ENCODE measurements around the gene ARHGAP10. TPM values are rescaled to one million over a fixed set of nuclear protein-coding genes. Genes with fewer than 3 reads are reported as not detected.

ARHGAP10 gene
- total and polyA plus RNA-seq, 3 donors from 2014 or later = 17.4 to 108 (median 83.5) TPM

DNA sequence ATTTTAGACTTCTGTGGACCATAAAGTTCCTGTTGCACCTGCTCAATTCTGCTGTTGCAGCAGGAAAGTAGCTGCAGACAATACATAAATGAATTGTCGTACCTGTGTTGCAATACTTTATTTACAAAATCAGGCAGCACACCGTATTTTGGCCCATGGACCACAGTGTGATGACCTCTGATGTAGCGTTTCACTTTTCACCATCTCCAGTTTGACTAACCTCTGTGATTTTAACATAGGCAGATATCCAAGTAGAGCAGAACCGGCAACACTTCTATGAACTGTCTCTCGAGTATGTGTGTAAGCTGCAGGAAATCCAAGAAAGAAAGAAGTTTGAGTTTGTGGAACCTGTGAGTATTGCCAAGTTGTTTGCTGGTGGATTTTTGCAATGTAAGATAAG lies 132.7 kb downstream of the ARHGAP10 start:
- Histone ChIP-seq H3K27ac (peak overlapping the region; percentile 67 to 77), H3K4me3 (no peak overlapping the region), H3K27me3 (no peaks in the 10 kb centered on the region), H3K4me1 (peaks cover 42% of the 10 kb centered on the region), H3K36me3 (ENCODE audit: low read depth, missing control alignments) (no peaks in the 10 kb centered on the region), H3K9me3 (no peaks in the 10 kb centered on the region)
- intact Hi-C loops (cut with DNase I; ENCODE audit: low total_unique reads) = loop anchor here (10.0 kb wide), 1 partner anchor 130 kb away; the partner anchor contains the start of gene ARHGAP10
- WGBS, 2 donors = 41 to 47% methylated on average over 5 of the region's 5 CpGs
- no peak for DNase-seq
- TF ChIP-seq, protein P1, sequence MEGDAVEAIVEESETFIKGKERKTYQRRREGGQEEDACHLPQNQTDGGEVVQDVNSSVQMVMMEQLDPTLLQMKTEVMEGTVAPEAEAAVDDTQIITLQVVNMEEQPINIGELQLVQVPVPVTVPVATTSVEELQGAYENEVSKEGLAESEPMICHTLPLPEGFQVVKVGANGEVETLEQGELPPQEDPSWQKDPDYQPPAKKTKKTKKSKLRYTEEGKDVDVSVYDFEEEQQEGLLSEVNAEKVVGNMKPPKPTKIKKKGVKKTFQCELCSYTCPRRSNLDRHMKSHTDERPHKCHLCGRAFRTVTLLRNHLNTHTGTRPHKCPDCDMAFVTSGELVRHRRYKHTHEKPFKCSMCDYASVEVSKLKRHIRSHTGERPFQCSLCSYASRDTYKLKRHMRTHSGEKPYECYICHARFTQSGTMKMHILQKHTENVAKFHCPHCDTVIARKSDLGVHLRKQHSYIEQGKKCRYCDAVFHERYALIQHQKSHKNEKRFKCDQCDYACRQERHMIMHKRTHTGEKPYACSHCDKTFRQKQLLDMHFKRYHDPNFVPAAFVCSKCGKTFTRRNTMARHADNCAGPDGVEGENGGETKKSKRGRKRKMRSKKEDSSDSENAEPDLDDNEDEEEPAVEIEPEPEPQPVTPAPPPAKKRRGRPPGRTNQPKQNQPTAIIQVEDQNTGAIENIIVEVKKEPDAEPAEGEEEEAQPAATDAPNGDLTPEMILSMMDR (IDR thresholded peaks at IDR 0.05) = no peak

- no peaks in the 10 kb centered on the region for H3K27me3 ChIP-seq
- no peak overlapping the region for H3K4me3 ChIP-seq
- intact Hi-C loops (cut with DNase I; ENCODE audit: low total_unique reads) = loop anchor here (10.0 kb wide), 1 partner anchor 131 kb away; the partner anchor contains the start of gene ARHGAP10
- H3K9me3 ChIP-seq = no peaks in the 10 kb centered on the region
- peaks cover 42% of the 10 kb centered on the region for H3K4me1 ChIP-seq
- H3K36me3 ChIP-seq (ENCODE audit: low read depth, missing control alignments) = no peaks in the 10 kb centered on the region
- peak overlapping the region; percentile 32 to 77 for H3K27ac ChIP-seq
- WGBS, 2 donors = 41 to 50% methylated on average over 3 of the region's 3 CpGs
- no peak for TF ChIP-seq POLR2A (IDR thresholded peaks at IDR 0.05)
- TF ChIP-seq, protein P1 (IDR thresholded peaks at IDR 0.05) = no peak
- DNase-seq = no peak
Measured at GRCh38 chr4:147865926-147866325, 134.0 kb downstream of the ARHGAP10 start.

GRCh38 chr4:147866532-147867271 lies 134.8 kb downstream of the ARHGAP10 start:
- intact Hi-C loops (cut with DNase I; ENCODE audit: low total_unique reads) = loop anchor here (10.0 kb wide), 1 partner anchor 132 kb away; the partner anchor contains the start of gene ARHGAP10
- Histone ChIP-seq H3K27ac (peak overlapping the region; percentile 32 to 77), H3K4me1 (peaks cover 38% of the 10 kb centered on the region), H3K4me3 (no peak overlapping the region), H3K36me3 (ENCODE audit: low read depth, missing control alignments) (no peaks in the 10 kb centered on the region), H3K9me3 (no peaks in the 10 kb centered on the region), H3K27me3 (no peaks in the 10 kb centered on the region)
- TF ChIP-seq POLR2A (IDR thresholded peaks at IDR 0.05) = no peak
- TF ChIP-seq, protein P1 (IDR thresholded peaks at IDR 0.05) = peak; percentile 99 to 100 (median 100)
- 37 to 38% methylated on average over 2 of the region's 2 CpGs for WGBS, 2 donors
- DNase-seq = peak; percentile 98

DNA sequence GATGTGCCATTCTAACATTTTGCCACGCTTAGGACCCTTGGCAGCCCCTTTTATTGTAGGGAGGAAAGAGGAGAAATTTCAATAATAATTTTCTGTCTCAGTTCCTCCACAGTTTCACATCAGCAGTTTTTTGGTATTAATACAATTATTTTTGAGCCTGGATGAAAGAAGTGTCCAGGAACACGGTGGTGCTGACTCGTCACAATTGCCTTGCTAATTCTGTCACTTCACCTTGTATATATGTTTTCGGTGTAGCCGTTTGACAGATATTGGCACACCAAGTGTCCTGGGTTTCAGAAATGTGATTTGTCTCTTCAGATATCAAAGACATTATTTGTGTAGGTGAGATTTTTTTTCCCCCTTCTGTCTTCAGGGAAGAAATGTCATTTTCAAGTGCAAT lies 142.2 kb downstream of the ARHGAP10 start:
- TF ChIP-seq POLR2A (IDR thresholded peaks at IDR 0.05) = no peak
- TF ChIP-seq, protein P1 (IDR thresholded peaks at IDR 0.05) = no peak
- Histone ChIP-seq H3K36me3 (ENCODE audit: low read depth, missing control alignments) (no peaks in the 10 kb centered on the region), H3K4me1 (no peaks in the 10 kb centered on the region), H3K4me3 (no peak overlapping the region), H3K9me3 (no peaks in the 10 kb centered on the region), H3K27ac (no peak overlapping the region), H3K27me3 (no peaks in the 10 kb centered on the region)
- intact Hi-C loops (cut with DNase I; ENCODE audit: low total_unique reads) = loop anchor here (10.0 kb wide), 1 partner anchor 269 kb away; no protein-coding TSS in a partner anchor
- WGBS, 2 donors = 58 to 70% methylated on average over 5 of the region's 5 CpGs
- DNase-seq = no peak

All from testis (tissue), 3 donors.